HEK293 (cell line): ENCODE results near the gene VAV3.
A peak's percentile ranks its signal among the peaks of the same experiment; 100 is the strongest.
"Not testable (repeated sequence)": the region's sequence is repeated elsewhere in the genome, so short reads cannot be mapped to it uniquely, and the experiment has no call there.

Experiments
- CTCF ChIA-PET: fragments of 350-600 bp; formaldehyde crosslinking; extraction: SDS; loops from one replicate; lab custom pipeline; 2021; ENCODE audit warnings: antibody characterized with exemption; lab: Yijun Ruan, JAX
- POLR2A ChIA-PET: fragments of 300-600 bp; formaldehyde crosslinking; extraction: SDS; loops from one replicate; lab custom pipeline; 2020; ENCODE audit warnings: antibody characterized with exemption, inconsistent platforms; lab: Yijun Ruan, JAX
- H3K27ac ChIP-seq: fragments of 200-500 bp; sonication (Bioruptor generic); 2 replicates; pipeline ENCODE4 v1.5.1; 2014; ENCODE audit warnings: low read depth, low read length, control low read depth, inconsistent platforms; ENCODE audit errors: extremely low read depth
- H3K36me3 ChIP-seq, 2 experiments: fragments of 200-500 bp in 1 of 2; sonication (Bioruptor generic) in 1 of 2; 1 replicate in 1 of 2; 2 replicates in 1 of 2; pipeline ENCODE4 v1.5.1; 2014 to 2017; ENCODE audit warnings: inconsistent platforms in 2 of 2, low read length in 2 of 2; ENCODE audit not compliant: control insufficient read depth in 2 of 2, insufficient read depth in 1 of 2
- H3K4me1 ChIP-seq: fragments of 200-500 bp; sonication (Bioruptor generic); 2 replicates; pipeline ENCODE4 v1.5.1; 2014; ENCODE audit warnings: mild to moderate bottlenecking, low read length, inconsistent platforms; ENCODE audit not compliant: control insufficient read depth, insufficient read depth
- H3K4me3 ChIP-seq: 2 replicates; pipeline ENCODE4 v1.5.1; 2011; ENCODE audit warnings: low read depth, mild to moderate bottlenecking, control low read depth, low read length, moderate library complexity
- H3K9me3 ChIP-seq: fragments of 200-500 bp; sonication (Bioruptor generic); 2 replicates; pipeline ENCODE4 v1.5.1; 2014; ENCODE audit warnings: low read depth, low read length, inconsistent platforms; ENCODE audit not compliant: control insufficient read depth, insufficient read depth
- GLI2 ChIP-seq: fragments of 450-650 bp; formaldehyde crosslinking; IDR thresholded peaks from 2 replicates; pipeline ENCODE4; 2017; ENCODE audit warnings: missing biosample characterization, missing genetic modification characterization, low read depth, borderline replicate concordance
- MZF1 ChIP-seq: fragments of 450-650 bp; formaldehyde crosslinking; IDR thresholded peaks from 2 replicates; pipeline ENCODE4 v1.5.1; 2017; ENCODE audit warnings: missing biosample characterization, missing genetic modification characterization, borderline replicate concordance
- RBAK ChIP-seq: fragments of 450-650 bp; formaldehyde crosslinking; IDR thresholded peaks from 2 replicates; pipeline ENCODE4 v1.5.1; 2016; ENCODE audit warnings: missing biosample characterization, missing genetic modification characterization
- ZBTB21 ChIP-seq: fragments of 450-650 bp; formaldehyde crosslinking; IDR thresholded peaks from 2 replicates; pipeline ENCODE4 v1.5.1; 2017; ENCODE audit warnings: missing biosample characterization, missing genetic modification characterization
- ZBTB8A ChIP-seq: fragments of 450-650 bp; formaldehyde crosslinking; IDR thresholded peaks from 2 replicates; pipeline ENCODE4 v1.5.1; 2016; ENCODE audit warnings: missing biosample characterization, missing genetic modification characterization
- ZFP37 ChIP-seq: fragments of 450-650 bp; formaldehyde crosslinking; IDR thresholded peaks from 2 replicates; pipeline ENCODE4 v1.5.1; 2016; ENCODE audit warnings: missing biosample characterization, missing genetic modification characterization
- ZNF202 ChIP-seq: fragments of 450-650 bp; formaldehyde crosslinking; IDR thresholded peaks from 2 replicates; pipeline ENCODE4 v1.5.1; 2016; ENCODE audit warnings: missing biosample characterization, missing genetic modification characterization, borderline replicate concordance
- ZNF266 ChIP-seq: fragments of 450-650 bp; formaldehyde crosslinking; IDR thresholded peaks from 2 replicates; pipeline ENCODE4 v1.5.1; 2016; ENCODE audit warnings: missing biosample characterization, missing genetic modification characterization, low read depth
- ZNF292 ChIP-seq: fragments of 450-650 bp; formaldehyde crosslinking; IDR thresholded peaks from 2 replicates; pipeline ENCODE4 v1.5.1; 2016; ENCODE audit warnings: low read depth, missing biosample characterization, missing genetic modification characterization, borderline replicate concordance
- ZNF354C ChIP-seq: fragments of 450-650 bp; formaldehyde crosslinking; IDR thresholded peaks from 2 replicates; pipeline ENCODE4 v1.5.1; 2016; ENCODE audit warnings: missing biosample characterization, missing genetic modification characterization, low read depth, borderline replicate concordance
- ZNF394 ChIP-seq: fragments of 450-650 bp; formaldehyde crosslinking; IDR thresholded peaks from 2 replicates; pipeline ENCODE4 v1.5.1; 2016; ENCODE audit warnings: missing biosample characterization, missing genetic modification characterization, mild to moderate bottlenecking, moderate library complexity, borderline replicate concordance
- ZNF416 ChIP-seq: fragments of 450-650 bp; formaldehyde crosslinking; IDR thresholded peaks from 2 replicates; pipeline ENCODE4 v1.5.1; 2016; ENCODE audit warnings: missing biosample characterization, missing genetic modification characterization
- ZNF426 ChIP-seq: fragments of 450-650 bp; formaldehyde crosslinking; IDR thresholded peaks from 2 replicates; pipeline ENCODE4 v1.5.1; 2017; ENCODE audit warnings: missing biosample characterization, missing genetic modification characterization, mild to moderate bottlenecking, inconsistent platforms, moderate library complexity
- ZNF433 ChIP-seq: fragments of 450-650 bp; formaldehyde crosslinking; IDR thresholded peaks from 2 replicates; pipeline ENCODE4 v1.5.1; 2016; ENCODE audit warnings: missing biosample characterization, missing genetic modification characterization, low read depth
- ZNF521 ChIP-seq: fragments of 450-650 bp; formaldehyde crosslinking; IDR thresholded peaks from 2 replicates; pipeline ENCODE4 v1.5.1; 2017; ENCODE audit warnings: missing biosample characterization, mild to moderate bottlenecking, missing genetic modification characterization
- ZNF529 ChIP-seq: fragments of 450-650 bp; formaldehyde crosslinking; IDR thresholded peaks from 2 replicates; pipeline ENCODE4 v1.5.1; 2017; ENCODE audit warnings: missing genetic modification characterization, missing biosample characterization; ENCODE audit not compliant: insufficient replicate concordance
- ZNF555 ChIP-seq: fragments of 450-650 bp; formaldehyde crosslinking; conservative IDR thresholded peaks from 2 replicates; pipeline ENCODE4 v1.5.1; 2017; ENCODE audit warnings: missing biosample characterization, mild to moderate bottlenecking, missing genetic modification characterization, inconsistent platforms
- ZNF558 ChIP-seq: fragments of 450-650 bp; formaldehyde crosslinking; IDR thresholded peaks from 2 replicates; pipeline ENCODE4 v1.5.1; 2016; ENCODE audit warnings: missing biosample characterization, missing genetic modification characterization
- ZNF560 ChIP-seq: fragments of 450-650 bp; formaldehyde crosslinking; IDR thresholded peaks from 2 replicates; pipeline ENCODE4 v1.5.1; 2017; ENCODE audit warnings: missing biosample characterization, missing genetic modification characterization, borderline replicate concordance
- ZNF623 ChIP-seq: fragments of 450-650 bp; formaldehyde crosslinking; IDR thresholded peaks from 2 replicates; pipeline ENCODE4 v1.5.1; 2016; ENCODE audit warnings: missing biosample characterization, missing genetic modification characterization
- ZNF664 ChIP-seq: fragments of 450-650 bp; formaldehyde crosslinking; IDR thresholded peaks from 2 replicates; pipeline ENCODE4 v1.5.1; 2016; ENCODE audit warnings: missing biosample characterization, missing genetic modification characterization
- ZSCAN23 ChIP-seq: fragments of 450-650 bp; formaldehyde crosslinking; IDR thresholded peaks from 2 replicates; pipeline ENCODE4 v1.5.1; 2016; ENCODE audit warnings: missing biosample characterization, missing genetic modification characterization
- ZXDB ChIP-seq: fragments of 450-650 bp; formaldehyde crosslinking; IDR thresholded peaks from 2 replicates; pipeline ENCODE4 v1.5.1; 2016; ENCODE audit warnings: missing biosample characterization, missing genetic modification characterization
- TF ChIP-seq, protein P1 (sequence below): fragments of 450-650 bp; formaldehyde crosslinking; IDR thresholded peaks from 2 replicates; pipeline ENCODE4 v1.5.1; 2016; ENCODE audit warnings: missing biosample characterization, missing genetic modification characterization, low read depth
- TF ChIP-seq, protein P2 (sequence below): fragments of 450-650 bp; formaldehyde crosslinking; IDR thresholded peaks from 2 replicates; pipeline ENCODE4 v1.5.1; 2016; ENCODE audit warnings: missing biosample characterization, missing genetic modification characterization
- TF ChIP-seq, protein P3 (sequence below): fragments of 450-650 bp; formaldehyde crosslinking; conservative IDR thresholded peaks from 2 replicates; pipeline ENCODE4 v1.5.1; 2016; ENCODE audit warnings: low read depth, missing biosample characterization, missing genetic modification characterization

VAV3 gene

DNA sequence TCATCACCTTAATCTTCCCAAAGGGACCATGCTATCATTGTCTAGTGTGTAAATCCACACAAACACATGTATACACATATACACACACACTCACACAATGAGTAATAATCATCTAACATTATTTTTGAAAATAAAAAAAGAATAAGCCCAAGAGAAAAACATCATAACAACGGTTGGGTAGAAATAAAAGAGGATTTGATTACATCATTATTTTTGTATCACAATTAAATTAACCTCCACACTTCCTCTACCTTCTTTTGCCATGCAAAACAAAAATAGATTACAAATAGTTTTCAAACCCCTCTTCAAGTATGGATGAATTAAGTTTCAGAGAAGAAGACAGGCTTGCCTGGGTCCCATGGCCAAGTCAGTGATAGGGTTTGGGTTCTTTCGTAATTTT, 238.1 kb downstream of the VAV3 start:
- no peaks in the 10 kb centered on the region for H3K36me3 ChIP-seq
- CTCF ChIA-PET: no interaction called here
- no peak for TF ChIP-seq MZF1 (tag by site-specific recombination)
- TF ChIP-seq, protein P1, sequence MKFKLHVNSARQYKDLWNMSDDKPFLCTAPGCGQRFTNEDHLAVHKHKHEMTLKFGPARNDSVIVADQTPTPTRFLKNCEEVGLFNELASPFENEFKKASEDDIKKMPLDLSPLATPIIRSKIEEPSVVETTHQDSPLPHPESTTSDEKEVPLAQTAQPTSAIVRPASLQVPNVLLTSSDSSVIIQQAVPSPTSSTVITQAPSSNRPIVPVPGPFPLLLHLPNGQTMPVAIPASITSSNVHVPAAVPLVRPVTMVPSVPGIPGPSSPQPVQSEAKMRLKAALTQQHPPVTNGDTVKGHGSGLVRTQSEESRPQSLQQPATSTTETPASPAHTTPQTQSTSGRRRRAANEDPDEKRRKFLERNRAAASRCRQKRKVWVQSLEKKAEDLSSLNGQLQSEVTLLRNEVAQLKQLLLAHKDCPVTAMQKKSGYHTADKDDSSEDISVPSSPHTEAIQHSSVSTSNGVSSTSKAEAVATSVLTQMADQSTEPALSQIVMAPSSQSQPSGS (tag by site-specific recombination): peak; percentile 69

DNA sequence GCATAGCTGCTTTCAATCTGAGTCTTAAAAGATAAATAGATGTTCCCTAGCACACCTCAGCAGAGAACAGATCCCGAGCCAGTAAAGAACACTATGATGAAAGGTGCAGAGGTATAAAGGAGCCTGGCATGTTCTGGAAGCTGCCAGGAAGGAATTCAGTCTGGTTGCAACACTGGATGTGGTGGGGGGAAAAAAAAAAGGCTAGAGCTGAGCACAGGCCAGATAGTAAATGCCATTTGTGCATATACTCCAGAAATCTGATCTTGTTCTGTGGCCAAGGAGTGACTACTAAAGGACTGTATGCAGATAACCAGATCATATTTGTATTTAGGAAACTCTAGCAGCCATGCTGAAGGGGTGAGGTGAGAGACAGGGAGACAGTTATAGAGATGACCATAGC, 240.3 kb downstream of the VAV3 start:
- no peaks in the 10 kb centered on the region for H3K36me3 ChIP-seq
- no peaks in the 10 kb centered on the region for H3K4me1 ChIP-seq
- TF ChIP-seq ZSCAN23 (tag by site-specific recombination) (no peak), ZFP37 (no peak), RBAK (no peak), GLI2 (tag by site-specific recombination) (no peak), ZNF416 (tag by site-specific recombination) (no peak), ZNF521 (no peak)
- TF ChIP-seq, protein P2, sequence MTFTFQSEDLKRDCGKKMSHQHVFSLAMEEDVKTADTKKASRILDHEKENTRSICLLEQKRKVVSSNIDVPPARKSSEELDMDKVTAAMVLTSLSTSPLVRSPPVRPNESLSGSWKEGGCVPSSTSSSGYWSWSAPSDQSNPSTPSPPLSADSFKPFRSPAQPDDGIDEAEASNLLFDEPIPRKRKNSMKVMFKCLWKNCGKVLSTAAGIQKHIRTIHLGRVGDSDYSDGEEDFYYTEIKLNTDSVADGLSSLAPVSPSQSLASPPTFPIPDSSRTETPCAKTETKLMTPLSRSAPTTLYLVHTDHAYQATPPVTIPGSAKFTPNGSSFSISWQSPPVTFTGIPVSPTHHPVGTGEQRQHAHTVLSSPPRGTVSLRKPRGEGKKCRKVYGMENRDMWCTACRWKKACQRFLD (tag by site-specific recombination): no peak
- ChIA-PET POLR2A (no interaction called here), CTCF (interaction anchor here (0.7 to 1.8 kb wide), 3 partner anchors 17 to 448 kb away, joined by 3 to 4 read pairs (median 3); no protein-coding TSS in a partner anchor)
- H3K4me3 ChIP-seq: no peak overlapping the region
- no peak overlapping the region for H3K27ac ChIP-seq
- no peaks in the 10 kb centered on the region for H3K9me3 ChIP-seq

More for the DNA sequence above, 238.1 kb downstream of the VAV3 start:
- Histone ChIP-seq H3K9me3 (no peaks in the 10 kb centered on the region), H3K4me3 (no peak overlapping the region), H3K4me1 (no peaks in the 10 kb centered on the region), H3K27ac (no peak overlapping the region)
- POLR2A ChIA-PET: no interaction called here

DNA sequence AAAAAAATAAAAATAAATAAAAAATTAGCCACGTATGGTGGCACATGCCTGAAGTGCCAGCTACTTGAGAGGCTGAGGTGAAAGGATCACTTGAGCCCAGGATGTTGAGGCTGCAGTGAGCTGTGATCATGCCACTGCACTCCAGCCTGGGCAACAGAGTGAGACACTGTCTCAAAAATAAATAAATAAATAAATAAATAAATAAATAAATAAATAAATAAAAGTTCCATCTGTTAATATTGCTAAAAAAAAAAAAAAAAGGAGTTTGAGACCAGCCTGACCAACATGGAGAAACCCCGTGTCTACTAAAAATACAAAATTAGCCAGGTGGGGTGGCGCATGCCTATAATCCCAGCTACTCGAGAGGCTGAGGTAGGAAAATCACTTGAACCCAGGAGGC, 244.8 kb downstream of the VAV3 start:
- H3K4me3 ChIP-seq, POLR2A ChIA-PET, H3K27ac ChIP-seq, H3K9me3 ChIP-seq, H3K36me3 ChIP-seq, H3K4me1 ChIP-seq: not testable (repeated sequence)
- CTCF ChIA-PET: interaction anchor here (0.7 kb wide), 1 partner anchor 448 kb away, joined by 3 read pairs; no protein-coding TSS in a partner anchor
- TF ChIP-seq ZNF354C: 0 out of 2 replicates have a peak, but pooled peaks have one; percentile 49
- TF ChIP-seq, protein P3, sequence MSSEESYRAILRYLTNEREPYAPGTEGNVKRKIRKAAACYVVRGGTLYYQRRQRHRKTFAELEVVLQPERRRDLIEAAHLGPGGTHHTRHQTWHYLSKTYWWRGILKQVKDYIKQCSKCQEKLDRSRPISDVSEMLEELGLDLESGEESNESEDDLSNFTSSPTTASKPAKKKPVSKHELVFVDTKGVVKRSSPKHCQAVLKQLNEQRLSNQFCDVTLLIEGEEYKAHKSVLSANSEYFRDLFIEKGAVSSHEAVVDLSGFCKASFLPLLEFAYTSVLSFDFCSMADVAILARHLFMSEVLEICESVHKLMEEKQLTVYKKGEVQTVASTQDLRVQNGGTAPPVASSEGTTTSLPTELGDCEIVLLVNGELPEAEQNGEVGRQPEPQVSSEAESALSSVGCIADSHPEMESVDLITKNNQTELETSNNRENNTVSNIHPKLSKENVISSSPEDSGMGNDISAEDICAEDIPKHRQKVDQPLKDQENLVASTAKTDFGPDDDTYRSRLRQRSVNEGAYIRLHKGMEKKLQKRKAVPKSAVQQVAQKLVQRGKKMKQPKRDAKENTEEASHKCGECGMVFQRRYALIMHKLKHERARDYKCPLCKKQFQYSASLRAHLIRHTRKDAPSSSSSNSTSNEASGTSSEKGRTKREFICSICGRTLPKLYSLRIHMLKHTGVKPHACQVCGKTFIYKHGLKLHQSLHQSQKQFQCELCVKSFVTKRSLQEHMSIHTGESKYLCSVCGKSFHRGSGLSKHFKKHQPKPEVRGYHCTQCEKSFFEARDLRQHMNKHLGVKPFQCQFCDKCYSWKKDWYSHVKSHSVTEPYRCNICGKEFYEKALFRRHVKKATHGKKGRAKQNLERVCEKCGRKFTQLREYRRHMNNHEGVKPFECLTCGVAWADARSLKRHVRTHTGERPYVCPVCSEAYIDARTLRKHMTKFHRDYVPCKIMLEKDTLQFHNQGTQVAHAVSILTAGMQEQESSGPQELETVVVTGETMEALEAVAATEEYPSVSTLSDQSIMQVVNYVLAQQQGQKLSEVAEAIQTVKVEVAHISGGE (tag by site-specific recombination): peak; percentile 80
- TF ChIP-seq ZNF664 (tag by site-specific recombination): 0 out of 2 replicates have a peak, but pooled peaks have one; percentile 11
- 0 out of 2 replicates have a peak, but pooled peaks have one; percentile 71 for TF ChIP-seq ZFP37
- TF ChIP-seq ZNF202 (tag by site-specific recombination): peak; percentile 51; the same call in 1 of the 2 replicates
- peak; percentile 79 for TF ChIP-seq ZNF433 (tag by site-specific recombination)
- TF ChIP-seq ZNF426: peak; percentile 89
- TF ChIP-seq ZXDB (tag by site-specific recombination): peak; percentile 61; the same call in 1 of the 2 replicates
- TF ChIP-seq ZNF623: peak; percentile 73
- TF ChIP-seq ZBTB21 (tag by site-specific recombination): peak; percentile 61; the same call in 1 of the 2 replicates
- 0 out of 2 replicates have a peak, but pooled peaks have one; percentile 40 for TF ChIP-seq ZNF292
- peak; percentile 79; the same call in 1 of the 2 replicates for TF ChIP-seq ZNF560
- TF ChIP-seq ZNF555 (tag by site-specific recombination): peak; percentile 89
- peak; percentile 93 for TF ChIP-seq ZNF394 (tag by site-specific recombination)
- TF ChIP-seq ZNF558 (tag by site-specific recombination): peak; percentile 69; the same call in 1 of the 2 replicates
- peak; percentile 90 for TF ChIP-seq ZNF266 (tag by site-specific recombination)
- TF ChIP-seq ZBTB8A: peak; percentile 76
- TF ChIP-seq ZNF529 (tag by site-specific recombination): peak; percentile 63
